ENCODE measurements around the gene PABPC4L. TPM values are rescaled to one million over a fixed set of nuclear protein-coding genes. Genes with fewer than 3 reads are reported as not detected.
"Not testable (repeated sequence)": the region's sequence is repeated elsewhere in the genome, so short reads cannot be mapped to it uniquely, and the experiment has no call there.

The PABPC4L gene
- total RNA-seq, 1 donor from 2014 or later, result 3.2 TPM

DNA sequence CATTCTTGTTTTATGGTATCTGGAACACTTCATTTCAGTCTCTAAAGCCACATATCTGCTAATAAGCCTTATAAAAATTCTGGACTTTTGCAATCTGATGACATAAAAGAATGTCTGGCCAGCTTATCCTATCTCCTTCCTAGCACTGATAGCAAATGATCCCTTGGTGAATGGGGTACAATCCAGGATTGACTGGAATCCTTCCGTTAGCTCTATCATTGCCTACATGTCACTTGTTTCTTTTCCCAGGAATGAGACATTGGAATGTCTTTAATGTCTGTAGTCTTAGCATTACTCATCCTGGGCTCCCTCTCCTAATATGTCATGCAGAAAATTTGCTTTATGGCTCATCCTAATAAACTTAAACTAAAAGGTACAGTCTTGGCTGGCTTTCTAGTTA is 14.8 kb upstream of the PABPC4L start:
- Mint-ChIP-seq H3K9me3 (ENCODE audit: low read depth) (peaks cover 12% of the 10 kb centered on the region), H3K36me3 (ENCODE audit: low read depth) (no peaks in the 10 kb centered on the region), H3K27me3 (ENCODE audit: low read depth) (no peaks in the 10 kb centered on the region), H3K27ac (ENCODE audit: unreplicated experiment) (peak overlapping the region; percentile 46), H3K4me3 (ENCODE audit: unreplicated experiment) (no peak overlapping the region), H3K4me1 (ENCODE audit: low read depth) (peaks cover 16% of the 10 kb centered on the region)
- TF ChIP-seq, protein P1, sequence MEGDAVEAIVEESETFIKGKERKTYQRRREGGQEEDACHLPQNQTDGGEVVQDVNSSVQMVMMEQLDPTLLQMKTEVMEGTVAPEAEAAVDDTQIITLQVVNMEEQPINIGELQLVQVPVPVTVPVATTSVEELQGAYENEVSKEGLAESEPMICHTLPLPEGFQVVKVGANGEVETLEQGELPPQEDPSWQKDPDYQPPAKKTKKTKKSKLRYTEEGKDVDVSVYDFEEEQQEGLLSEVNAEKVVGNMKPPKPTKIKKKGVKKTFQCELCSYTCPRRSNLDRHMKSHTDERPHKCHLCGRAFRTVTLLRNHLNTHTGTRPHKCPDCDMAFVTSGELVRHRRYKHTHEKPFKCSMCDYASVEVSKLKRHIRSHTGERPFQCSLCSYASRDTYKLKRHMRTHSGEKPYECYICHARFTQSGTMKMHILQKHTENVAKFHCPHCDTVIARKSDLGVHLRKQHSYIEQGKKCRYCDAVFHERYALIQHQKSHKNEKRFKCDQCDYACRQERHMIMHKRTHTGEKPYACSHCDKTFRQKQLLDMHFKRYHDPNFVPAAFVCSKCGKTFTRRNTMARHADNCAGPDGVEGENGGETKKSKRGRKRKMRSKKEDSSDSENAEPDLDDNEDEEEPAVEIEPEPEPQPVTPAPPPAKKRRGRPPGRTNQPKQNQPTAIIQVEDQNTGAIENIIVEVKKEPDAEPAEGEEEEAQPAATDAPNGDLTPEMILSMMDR (IDR thresholded peaks at IDR 0.05), result no peak
- no peak for DNase-seq (ENCODE audit: low spot score)

DNA sequence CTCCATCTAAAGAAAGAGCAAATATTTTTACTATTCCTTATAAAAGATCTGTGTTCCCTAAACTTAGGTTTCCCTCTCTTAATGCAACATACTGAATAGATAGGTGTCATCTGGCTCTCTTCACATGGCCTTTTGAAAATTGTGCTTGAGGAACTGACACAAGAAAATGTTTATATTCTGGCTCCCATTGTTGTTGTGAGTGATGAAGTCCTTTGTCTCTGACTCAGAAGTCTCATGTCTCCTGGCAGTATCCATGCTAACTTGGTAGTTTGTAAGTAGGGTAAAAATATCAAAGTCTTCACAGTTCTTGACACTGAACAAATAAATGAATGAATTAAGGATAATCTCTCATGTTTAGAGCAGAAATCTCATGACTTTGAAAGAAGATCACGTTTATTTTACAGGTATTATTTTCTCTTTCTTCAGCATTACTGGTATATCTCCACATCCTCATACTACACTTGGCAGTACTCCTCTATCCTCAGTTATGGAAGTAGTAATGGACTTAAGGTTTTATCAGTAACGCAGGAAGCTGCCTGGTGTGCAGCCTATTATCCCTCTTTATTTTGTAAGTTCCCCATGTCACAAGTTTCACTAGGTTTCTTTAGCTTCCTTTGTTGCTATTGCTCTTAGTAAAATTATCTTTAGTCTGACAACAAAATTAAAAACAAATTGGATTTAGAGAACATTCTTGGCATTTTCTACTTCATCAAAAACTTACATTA is 14.2 kb upstream of the PABPC4L start:
- H3K9me3 Mint-ChIP-seq (ENCODE audit: low read depth), result peaks cover 12% of the 10 kb centered on the region
- DNase-seq (ENCODE audit: low spot score), result no peak
- TF ChIP-seq, protein P1 (IDR thresholded peaks at IDR 0.05), result no peak
- no peaks in the 10 kb centered on the region for H3K36me3 Mint-ChIP-seq (ENCODE audit: low read depth)
- H3K27me3 Mint-ChIP-seq (ENCODE audit: low read depth), result no peaks in the 10 kb centered on the region
- no peak overlapping the region for H3K4me3 Mint-ChIP-seq (ENCODE audit: unreplicated experiment)
- peaks cover 16% of the 10 kb centered on the region for H3K4me1 Mint-ChIP-seq (ENCODE audit: low read depth)
- peak overlapping the region; percentile 46 for H3K27ac Mint-ChIP-seq (ENCODE audit: unreplicated experiment)

DNA sequence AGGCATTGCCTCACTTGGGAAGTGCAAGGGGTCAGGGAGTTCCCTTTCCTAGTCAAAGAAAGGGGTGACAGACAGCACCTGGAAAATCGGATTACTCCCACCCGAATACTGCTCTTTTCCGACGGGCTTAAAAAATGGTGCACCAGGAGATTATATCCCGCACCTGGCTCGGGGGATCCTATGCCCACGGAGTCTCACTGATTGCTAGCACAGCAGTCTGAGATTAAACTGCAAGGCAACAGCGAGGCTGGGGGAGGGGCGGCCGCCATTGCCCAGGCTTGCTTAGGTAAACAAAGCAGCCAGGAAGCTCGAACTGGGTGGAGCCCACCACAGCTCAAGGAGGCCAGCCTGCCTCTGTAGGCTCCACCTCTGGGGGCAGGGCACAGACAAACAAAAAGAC is 6.4 kb upstream of the PABPC4L start:
- H3K9me3 Mint-ChIP-seq (ENCODE audit: low read depth), result peaks cover 18% of the 10 kb centered on the region
- not testable (repeated sequence) for H3K4me1 Mint-ChIP-seq (ENCODE audit: low read depth); DNase-seq (ENCODE audit: low spot score)

DNA sequence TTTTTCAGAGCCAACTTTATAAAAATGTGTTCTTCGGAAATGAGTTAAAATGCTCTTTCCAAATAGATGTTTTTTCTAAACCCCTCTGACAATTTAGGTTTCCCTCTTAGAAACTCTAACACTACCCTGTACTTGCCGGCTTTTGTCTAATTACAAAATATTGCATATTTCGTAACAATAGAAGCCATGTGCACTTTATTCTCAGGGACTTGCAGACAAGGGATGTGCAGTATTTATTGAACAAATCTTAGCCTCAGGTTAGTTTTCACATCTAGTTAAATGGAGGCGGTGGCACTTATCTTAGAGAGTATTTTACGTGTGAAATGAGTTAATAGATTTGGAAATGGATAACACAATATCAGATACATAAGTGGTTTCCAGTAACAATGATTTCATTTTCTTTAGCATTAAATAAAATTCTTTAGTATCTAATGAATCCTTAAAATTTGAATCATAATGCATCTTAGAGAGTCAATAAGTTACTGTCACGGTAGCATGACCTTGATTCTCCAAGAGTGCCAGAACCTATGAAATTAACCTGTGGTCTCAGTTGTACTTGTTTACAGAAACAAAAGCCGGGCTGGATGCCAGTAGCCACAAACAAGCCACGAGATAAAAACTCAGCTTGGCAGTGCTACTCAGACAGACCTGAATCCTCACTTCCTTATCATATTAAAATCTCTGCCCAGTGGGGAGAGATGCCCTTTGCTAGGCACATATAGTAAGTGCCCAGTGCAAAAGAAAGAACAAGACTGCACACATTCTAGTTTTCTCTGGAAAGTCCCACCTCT is 772 bp upstream of the PABPC4L start:
- Mint-ChIP-seq H3K4me3 (ENCODE audit: unreplicated experiment) (no peak overlapping the region), H3K9me3 (ENCODE audit: low read depth) (peaks cover 9% of the 10 kb centered on the region), H3K27ac (ENCODE audit: unreplicated experiment) (no peak overlapping the region), H3K36me3 (ENCODE audit: low read depth) (peaks cover 3% of the 10 kb centered on the region), H3K4me1 (ENCODE audit: low read depth) (peaks cover 28% of the 10 kb centered on the region), H3K27me3 (ENCODE audit: low read depth) (no peaks in the 10 kb centered on the region)
- DNase-seq (ENCODE audit: low spot score), result no peak
- TF ChIP-seq, protein P1 (IDR thresholded peaks at IDR 0.05), result no peak

More for the DNA sequence above, 6.4 kb upstream of the PABPC4L start:
- not testable (repeated sequence) for H3K36me3 Mint-ChIP-seq (ENCODE audit: low read depth); H3K27me3 Mint-ChIP-seq (ENCODE audit: low read depth); H3K27ac Mint-ChIP-seq (ENCODE audit: unreplicated experiment); H3K4me3 Mint-ChIP-seq (ENCODE audit: unreplicated experiment)

DNA sequence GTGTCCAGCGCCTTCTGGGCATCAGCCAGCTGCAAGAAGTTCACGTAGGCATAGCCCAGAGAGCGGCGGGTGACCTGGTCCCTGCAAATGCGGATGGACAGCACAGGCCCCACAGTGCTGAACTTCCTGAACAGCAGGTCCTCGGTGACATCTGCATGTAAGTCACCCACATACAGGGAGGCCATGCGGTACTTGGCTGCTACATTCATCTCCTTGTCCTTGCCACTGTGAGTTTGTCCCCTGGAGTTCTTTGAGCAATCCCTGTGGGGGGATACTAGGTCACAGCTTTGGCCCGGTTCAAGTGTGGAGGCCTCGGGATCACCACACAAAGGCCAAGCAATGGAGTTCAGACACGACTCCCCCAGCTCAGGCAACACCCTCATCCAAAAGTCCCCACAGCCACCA is 776 bp downstream of the PABPC4L start:
- peak overlapping the region; percentile 89 for H3K27ac Mint-ChIP-seq (ENCODE audit: unreplicated experiment)
- peak overlapping the region; percentile 76 for H3K4me3 Mint-ChIP-seq (ENCODE audit: unreplicated experiment)
- TF ChIP-seq, protein P1 (IDR thresholded peaks at IDR 0.05), result no peak
- peaks cover 30% of the 10 kb centered on the region for H3K4me1 Mint-ChIP-seq (ENCODE audit: low read depth)
- no peaks in the 10 kb centered on the region for H3K27me3 Mint-ChIP-seq (ENCODE audit: low read depth)
- peaks cover 3% of the 10 kb centered on the region for H3K36me3 Mint-ChIP-seq (ENCODE audit: low read depth)
- peaks cover 6% of the 10 kb centered on the region for H3K9me3 Mint-ChIP-seq (ENCODE audit: low read depth)
- peak; percentile 62 for DNase-seq (ENCODE audit: low spot score)

Measured in chondrocyte (in vitro differentiated cells).